Stromal cell of bone marrow (primary cell): ENCODE results near the gene CR2.
"Not testable (repeated sequence)": the region's sequence is repeated elsewhere in the genome, so short reads cannot be mapped to it uniquely, and the experiment has no call there.

Experiments
- DNase-seq: peaks from one replicate; pipeline ENCODE4 v3.0.0-alpha.2; 2012; ENCODE audit warnings: low read depth

Gene CR2

DNA sequence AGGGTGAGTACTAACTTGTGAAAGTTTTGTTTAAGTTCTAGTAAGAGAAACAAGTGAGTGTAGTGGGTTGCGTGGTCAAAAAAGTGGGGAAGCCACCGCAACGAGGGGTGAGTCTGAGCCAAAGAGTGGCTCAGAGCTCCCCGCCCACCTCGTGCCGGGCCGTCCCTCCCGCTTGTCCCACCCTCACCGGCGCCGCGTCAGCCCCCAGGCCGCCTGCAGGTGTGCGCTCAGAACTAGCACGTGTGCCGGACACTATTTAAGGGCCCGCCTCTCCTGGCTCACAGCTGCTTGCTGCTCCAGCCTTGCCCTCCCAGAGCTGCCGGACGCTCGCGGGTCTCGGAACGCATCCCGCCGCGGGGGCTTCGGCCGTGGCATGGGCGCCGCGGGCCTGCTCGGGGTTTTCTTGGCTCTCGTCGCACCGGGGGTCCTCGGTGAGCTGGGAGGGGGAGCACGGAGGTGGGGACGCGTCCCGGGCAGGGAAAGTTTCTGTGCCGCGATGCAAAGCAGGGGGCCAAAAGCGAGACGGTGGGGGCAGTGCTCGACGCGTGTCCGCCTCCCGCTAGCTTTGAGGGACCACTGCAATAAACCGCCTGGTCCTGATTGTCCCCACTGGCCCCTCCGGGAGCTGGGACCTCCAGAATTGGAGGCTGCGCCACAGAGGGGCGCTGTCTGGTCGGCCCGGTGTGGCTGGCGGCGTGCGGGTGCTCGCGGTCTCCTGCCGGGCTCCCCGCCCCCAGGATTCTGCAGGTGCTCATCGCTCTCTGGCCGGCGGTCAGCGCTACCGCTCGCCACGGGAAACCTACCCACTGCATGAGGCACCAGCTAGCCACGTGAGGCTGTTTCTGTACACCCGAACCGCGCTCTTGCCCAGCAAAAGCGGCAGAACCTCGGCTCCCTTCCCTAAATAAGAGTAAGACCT, at the start of gene CR2:
Gene CR2 (plus strand): TSS at position 283 of the 919 bp plus-strand sequence. CDS start 91 bp downstream, at position 374.
- no peak for DNase-seq

DNA sequence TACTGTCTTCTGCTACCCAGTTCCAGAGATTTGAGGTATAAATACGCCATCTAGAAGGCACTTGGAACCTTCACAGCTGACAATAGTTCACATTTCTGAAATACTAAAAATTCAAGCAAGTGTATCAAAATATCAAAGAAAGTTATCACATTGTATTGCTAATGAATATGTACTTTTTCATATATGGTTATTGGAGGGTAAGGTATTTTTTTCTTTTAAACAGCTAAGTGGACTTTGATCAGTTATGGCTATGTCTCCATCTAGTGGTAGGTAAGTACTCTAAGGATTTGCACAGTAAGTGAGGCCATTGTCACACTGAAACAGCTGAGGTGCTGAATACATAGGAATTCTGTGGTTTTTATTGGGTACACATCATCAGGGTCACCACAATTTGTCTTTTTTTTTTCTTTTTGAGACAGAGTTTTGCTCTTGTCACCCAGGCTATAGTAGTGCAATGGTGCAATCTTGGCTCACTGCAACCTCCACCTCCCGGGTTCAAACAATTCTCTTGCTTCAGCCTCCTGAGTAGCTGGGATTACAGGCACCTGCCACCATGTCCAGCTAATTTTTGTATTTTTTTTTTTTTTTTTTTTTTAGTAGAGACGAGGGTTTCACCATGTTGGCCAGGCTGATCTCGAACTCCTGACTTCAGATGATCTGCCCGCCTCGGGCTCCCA, 49.1 kb upstream of the CR2 start:
- peak; percentile 47 for DNase-seq

DNA sequence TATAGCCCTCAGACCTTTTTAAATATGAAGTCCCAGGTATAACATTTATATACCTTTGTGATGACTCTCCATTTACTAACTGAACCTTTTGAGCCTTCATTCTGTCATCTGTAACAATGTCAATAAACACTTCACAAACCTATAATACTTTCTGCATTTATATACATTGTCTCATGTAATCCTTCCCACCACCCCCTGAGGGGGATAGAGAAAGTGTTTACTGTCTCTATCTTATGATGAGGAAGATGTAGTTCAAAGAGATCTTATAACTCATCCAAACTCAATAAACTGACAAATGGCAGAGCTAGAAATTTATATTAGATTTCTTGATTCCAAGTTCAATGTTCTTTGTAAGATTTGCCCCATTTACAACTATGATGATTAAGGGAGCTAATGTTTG, 48.3 kb upstream of the CR2 start:
- no peak for DNase-seq

DNA sequence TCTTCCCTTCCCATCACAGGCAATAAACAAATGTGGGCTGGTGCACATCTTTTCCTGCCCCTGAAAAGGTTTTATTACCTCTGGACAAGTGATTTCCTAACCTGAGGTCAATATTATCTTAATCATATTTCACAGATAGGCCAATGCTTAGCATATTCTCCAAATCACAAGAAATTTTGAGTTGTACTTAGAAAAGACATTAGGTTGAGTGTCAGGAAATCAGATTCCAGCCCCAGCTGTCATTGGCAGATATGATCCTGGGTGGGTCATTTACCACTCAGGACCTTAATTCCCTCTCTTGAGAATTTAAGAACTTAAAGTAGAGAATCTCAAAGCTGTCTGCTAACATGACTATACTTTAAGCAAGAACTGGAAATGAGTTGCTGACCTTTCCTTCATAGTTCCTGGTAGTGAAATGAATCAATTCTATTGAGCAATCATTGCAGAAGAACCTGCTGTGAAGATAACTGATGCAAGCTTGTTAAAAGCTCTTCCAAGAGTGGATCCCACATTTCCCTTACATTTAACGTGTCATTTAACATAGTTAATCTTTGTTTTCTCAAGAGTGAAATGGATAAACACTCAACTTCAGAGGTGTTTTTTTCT, 46.4 kb upstream of the CR2 start:
- DNase-seq, result peak; percentile 33

DNA sequence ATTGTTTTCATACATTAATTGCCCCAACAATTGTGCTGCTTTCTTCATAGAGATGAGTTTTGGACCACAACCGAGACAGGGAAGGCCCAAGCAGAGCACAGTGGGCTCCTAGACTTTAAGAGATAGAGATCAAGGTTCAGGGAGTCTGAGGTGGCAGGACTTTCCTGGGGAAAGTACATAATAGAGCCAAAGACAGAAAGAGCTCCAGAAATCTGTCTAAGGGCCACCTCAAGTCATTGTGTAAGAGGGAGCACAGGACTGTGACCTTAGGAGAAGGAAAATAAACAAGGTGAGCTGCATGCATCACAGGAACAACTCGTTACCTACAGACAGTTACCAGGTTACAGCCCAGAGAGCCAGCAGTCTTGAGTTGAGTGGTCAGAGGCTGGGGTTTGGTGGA, 41.3 kb upstream of the CR2 start:
- no peak for DNase-seq

DNA sequence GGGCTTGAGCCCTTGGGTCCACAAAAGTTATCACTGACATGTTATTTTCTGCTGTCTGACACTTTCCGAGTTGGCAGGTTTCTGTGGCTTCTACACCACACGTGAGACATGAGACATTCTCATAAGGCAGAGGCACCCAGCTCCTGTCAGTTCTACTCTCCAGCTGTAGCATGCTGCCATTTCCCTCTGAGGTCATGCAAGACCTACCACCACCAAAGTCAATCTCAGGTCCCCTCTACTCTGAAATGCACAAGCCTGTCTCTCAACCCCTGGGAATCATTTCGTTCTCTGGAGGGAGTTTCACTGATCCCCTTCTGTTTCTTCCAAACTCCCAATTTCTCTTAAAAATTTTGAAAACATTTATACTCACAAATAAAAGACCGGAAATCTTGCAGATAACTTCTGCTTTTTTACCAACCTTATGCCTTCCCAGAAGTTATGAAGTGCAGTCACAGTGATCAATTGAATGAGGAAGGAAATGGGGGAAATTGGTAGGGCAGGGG, 39.5 kb upstream of the CR2 start:
- no peak for DNase-seq

DNA sequence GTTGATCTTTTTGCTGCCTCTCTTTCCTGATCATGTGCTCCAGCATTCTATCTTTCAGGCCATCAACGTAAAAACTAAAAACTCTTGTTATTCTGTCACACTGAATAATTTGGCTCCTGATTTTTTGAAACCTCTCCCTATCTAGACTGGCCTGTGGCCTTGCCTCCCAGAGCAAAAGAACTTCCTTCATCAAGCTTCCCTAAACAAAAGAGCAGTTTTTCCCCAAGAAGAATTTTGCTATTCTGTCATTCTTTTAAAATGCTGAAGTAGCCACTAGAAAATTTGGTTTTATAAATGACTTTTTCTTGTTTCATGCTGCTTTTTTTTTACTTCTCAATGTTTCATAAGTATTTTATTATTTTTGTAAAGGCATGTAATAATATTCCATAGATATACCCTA, 37.1 kb upstream of the CR2 start:
- DNase-seq, result no peak

DNA sequence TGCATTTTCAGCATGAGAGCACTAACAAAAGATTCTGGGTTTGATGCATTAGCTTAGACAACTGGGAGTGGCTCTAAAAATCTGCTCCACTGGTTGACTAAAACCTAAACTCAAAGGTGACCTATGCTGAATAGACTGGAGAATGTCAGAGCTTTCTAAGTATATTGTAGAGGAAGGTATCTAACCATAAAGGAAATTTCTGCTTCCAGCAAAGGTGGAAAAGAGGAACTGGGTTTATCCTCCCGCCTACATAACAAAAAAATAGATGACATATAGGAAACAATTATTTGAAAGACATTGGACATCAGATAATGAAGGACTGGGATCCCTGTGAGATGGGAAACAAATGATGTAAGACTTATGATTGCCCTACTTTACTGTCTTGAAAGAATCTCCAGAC, 35.8 kb upstream of the CR2 start:
- DNase-seq, result no peak

DNA sequence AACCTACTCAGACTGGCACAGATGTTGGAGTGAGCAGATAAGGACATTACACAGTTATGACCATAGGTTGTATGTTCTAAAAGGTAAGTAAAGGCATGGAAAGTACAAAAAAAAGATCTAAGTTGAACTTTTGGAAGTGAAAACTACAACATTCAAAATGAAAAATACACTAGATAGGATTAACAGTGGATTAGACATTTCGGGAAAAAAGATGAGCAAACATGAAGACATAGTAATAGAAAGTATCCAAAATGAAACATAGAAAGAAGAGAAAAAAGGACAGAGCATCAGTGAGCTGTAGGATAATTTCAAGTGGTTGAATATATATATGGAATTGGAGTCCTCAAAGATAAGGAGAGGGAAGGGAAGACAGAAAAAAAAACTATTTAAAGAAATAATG, 34.0 kb upstream of the CR2 start:
- DNase-seq, result no peak

DNA sequence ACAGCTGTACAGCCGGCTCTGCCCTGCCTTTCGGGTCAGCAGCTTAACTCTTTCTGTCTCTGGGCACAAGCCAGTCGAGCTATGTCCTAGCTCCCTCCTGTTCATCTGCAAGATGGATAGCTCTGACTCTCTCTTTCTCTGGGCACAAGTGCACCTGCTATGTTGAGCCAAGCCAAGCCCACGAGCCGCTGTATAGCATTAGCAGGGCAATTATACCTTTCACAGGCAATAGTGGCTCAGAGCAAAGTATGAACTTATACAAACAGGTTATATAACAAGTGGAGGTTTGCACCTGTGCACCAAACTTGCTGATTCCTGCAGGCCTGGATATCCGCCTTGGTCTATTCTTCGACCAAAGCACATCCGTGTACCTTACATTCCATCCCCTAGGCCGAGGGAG, 33.0 kb upstream of the CR2 start:
- DNase-seq, result no peak

DNA sequence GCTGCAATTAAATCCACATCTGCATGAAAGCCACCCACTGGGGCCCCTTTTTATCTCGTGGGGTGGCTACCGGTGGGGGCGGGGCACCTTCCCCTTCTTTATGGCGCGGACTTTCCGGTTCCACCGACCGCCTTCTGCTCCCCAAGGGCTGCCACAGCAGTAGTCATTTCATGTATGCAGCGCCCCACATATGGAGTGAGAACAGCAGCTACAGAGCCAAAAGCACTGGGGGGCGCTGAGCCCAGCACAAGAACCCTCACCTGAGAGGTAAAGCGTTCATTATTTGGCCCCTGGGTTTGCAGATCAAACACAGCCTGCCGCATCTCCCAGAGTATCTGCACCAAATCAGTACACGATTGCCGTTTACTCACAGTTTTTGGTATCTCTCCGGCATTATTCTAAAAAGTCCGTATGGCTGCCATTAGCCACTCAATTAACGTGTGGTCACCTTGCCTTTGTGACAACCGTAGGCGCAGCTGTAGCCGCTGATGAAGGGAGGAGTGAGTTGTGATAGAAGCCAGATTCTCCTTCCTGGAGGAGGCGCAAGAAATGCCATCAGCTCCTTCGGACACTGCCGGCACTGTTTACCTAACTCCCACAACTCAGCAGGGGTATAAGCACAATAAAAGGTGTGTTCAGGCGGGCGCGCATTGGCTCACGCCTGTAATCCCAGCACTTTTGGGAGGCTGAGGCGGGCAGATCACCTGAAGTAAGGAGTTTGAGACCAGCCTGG, 30.4 kb upstream of the CR2 start:
- DNase-seq, result no peak

DNA sequence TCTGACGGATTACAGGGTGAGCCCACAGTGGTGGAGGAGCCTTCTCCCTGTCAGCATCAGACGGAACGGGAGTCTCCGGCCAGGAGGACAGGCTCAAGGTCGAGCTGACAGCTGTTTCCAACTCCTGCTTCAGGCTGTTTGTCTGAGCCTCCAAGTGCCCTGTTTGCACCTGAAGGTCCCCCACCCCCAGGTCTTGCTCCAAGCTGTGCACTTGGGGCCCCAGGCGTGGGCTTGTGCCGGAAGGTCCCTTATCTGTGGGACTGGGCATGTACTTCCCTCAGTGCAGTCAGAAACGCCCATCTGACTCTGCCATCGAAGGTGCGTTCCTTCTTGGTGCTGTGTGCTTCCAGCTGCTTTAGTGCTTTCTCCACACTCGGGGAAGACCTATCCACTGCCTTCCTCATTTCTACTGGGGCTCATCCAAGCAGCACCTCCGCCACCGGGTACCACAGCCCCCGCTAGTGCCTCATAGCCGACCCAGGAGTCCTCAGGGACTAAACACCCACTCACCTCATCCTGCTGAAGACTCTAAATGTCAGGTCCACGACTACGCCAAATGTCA, 29.5 kb upstream of the CR2 start:
- no peak for DNase-seq

DNA sequence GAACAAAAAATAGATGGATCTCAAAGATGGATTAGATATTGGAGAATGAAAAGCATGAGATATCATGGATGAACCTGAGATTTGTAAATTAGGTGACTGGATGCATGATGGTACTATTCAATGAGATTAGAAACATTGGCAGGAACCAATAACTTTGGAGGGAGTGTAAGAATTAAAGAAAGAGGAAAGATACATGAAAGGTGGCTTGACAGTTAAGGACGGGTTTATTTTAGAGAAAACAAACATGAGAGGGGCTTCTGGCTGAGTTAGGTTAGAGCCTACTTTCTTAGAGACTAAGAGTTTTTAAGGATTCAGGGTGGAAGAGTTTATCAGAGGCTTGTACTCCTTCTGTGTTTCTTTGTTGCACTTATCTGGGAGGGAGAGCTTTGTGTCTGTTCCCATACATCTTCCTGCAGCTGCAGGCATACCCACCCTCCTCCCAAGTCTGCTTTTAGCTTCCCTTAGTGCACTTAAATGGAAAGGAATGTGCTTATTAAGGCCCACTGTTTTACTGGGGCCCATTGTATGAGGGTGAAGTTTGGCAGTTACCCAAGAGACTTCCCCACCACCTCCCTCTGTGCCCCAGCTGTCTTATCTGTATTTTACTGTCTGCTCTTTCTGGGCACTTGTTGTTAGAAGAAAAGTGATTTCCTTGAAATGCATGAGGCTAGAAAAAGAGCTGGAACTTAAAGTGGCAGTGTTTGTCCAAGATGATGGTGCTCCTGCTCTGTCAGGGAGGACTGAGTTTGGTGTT, 26.1 kb upstream of the CR2 start:
- no peak for DNase-seq

DNA sequence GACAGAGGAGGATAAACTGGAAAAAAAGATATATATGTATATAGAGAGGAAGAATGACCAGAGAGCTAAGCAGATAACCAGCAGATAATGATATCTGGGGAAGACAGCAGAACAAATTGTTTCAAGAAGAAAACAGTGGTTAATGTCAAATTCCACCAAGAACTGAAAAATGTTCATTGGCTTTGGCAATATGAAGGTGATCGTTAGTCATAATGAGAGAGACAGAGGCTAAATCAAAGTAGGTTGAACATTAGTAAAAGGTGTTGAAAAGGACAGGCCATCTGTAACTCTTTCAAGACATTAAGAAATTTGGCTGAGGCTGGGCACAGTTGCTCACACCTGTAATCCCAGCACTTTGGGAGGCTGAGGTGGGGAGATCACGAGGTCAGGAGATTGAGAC, 25.3 kb upstream of the CR2 start:
- DNase-seq, result no peak

DNA sequence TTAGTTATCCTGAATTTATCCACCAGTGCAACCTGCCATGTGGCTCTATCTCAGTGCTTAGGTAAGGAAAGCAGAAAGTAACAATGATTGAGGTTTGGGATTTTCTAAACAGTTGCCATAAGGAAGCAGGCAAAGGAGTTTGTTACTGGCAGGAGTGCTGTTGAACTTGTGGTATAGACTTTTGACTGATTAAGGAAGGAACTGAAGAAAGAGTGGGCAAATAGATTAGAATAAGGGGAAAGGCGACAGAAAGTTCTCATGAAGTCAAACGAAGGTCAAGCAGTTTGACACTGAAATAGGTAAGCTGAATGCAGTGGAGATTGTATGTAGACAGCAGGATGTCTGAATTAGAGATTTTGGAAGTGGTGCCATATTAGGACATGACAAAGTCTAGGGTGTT, 24.2 kb upstream of the CR2 start:
- DNase-seq, result no peak

DNA sequence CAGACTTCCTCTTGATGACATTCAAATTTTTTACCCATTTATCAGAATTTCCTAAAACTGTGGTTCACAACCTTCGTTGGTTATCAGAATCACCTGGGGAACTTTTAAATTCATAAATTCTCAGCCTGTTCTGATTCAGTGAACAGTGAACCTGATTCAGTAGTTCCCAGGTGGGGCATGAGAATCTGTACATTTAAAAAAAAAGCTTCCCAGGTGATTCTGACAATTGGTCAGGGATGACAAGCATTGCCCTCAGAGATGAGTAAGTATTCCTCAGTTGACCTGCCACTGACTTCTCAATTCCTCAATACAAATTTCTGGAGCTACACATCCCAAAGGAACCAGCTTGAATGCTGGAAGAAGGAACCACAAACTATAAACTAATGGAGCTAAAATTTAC, 23.5 kb upstream of the CR2 start:
- no peak for DNase-seq

DNA sequence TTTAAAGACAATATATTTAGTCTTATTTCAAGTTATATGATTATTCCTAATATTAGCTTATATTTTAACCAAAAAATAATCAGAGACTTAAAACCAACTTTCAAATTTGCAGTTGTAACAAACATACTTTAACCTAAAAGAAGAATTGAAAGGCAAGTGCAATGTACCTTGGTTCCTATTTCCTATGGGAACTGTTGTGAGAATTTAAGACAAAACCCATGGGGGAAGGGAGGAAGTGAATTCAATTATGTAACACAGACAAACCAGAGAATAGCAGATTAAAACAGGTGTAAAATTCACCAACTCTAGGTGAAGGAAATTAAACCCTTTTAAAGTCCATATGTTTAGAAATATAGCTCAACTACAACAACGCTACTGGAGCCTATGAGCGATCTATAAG, 22.6 kb upstream of the CR2 start:
- DNase-seq, result no peak

DNA sequence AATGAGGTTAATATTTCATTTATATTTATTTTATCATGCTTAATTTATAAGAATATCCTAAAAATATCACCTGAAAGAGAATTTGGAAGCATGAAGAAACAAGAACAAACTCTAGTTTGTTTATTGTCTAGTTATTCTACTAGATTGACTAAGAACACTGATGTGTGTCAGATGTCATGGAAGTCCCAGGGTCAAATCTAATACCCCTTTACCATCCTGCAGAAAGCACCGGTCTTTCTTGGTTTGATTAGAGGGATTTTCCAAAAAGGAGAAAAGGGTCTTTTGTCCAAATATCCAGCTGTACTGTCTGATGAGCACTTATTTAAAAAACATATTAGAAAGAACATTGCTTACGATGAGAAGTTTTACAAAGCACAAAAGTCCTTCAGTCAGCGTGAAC, 20.7 kb upstream of the CR2 start:
- no peak for DNase-seq

DNA sequence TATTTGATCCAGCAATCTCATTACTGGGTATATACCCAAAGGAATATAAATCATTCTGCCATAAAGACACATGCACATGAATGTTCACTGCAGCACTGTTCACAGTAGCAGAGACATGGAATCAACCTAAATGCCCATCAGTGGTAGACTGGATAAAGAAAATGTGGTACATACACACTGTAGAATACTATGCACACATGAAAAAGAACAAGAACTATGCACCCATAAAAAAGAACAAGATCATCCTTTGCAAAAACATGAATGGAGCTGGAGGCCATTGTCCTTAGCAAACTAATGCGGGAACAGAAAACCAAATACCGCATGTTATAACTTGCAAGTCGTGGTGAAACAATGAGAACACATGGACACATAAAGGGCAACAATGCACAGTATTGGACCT, 17.4 kb upstream of the CR2 start:
- not testable (repeated sequence) for DNase-seq

DNA sequence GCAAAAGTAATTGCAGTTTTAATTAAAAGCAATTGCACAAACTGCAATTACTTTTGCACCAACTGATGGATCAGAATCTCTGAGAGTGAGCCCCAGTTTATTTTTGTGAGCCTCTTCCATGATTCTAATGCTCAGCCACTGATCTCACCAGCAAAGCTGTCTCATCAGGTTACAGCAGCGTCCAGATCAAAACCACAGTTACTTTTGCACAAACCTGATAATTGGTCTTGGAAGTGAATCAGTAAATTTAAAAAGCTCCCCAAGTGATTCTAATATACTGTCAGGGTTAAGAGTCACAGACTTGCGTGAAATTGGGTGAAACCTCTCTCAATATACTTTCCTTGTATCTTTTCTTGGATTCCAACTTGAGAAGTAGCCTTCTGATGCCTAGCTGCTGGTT, 13.5 kb upstream of the CR2 start:
- DNase-seq, result no peak

DNA sequence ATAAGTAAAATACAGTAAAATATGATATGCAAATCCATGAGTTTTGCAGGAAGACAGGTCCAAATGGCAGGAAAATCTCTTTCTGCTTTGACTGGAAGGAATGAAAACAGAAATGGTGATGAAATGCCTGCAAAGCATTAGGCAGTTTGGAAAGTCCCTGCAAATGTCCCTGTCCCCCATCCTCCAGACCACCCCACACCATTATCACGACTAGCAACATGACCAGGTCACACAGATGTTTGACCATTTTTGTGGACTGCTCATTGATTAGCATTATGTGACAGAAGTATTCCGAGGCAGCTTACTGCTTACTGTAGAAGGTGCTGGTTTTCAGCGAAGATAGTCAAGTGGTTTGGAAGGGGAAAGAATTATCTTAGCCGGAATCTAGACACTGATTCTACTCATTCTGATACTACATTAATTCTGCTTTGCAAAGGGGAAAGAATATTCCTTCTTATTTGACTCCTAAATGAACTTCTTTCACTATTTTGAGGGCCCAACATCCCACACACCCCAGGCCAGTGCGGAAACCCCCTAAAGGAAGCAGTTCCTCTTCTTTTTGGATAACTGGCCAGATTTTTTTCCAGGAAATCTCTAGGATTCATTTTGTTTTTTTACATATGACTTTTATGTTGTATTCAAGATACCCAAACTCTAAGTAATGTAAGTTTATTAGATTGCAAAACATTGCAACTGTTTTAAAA, 9.5 kb upstream of the CR2 start:
- no peak for DNase-seq
